ENCODE measurements around the gene LMBRD2.

GRCh38 chr5:36135988-36136387, 15.7 kb downstream of the LMBRD2 start:
- no peak for TF ChIP-seq CTCF (IDR thresholded peaks at IDR 0.05)
- TF ChIP-seq EZH2 (IDR thresholded peaks at IDR 0.05; ENCODE audit: borderline replicate concordance, insufficient read depth, low read depth, low read length, poor library complexity, severe bottlenecking), result no peak

All from B cell (primary cell).